HEK293T (cell line): ENCODE data around the gene ANKMY1.

ENCODE experiments used
- BHLHE40 ChIP-seq: fragments of 450-650 bp; IDR thresholded peaks from 2 replicates; pipeline ENCODE4 v1.6.1; 2016; ENCODE audit warnings: mild to moderate bottlenecking, moderate library complexity, borderline replicate concordance
- ELF4 ChIP-seq: fragments of 450-650 bp; IDR thresholded peaks from 2 replicates; pipeline ENCODE4 v1.6.1; 2017; ENCODE audit warnings: antibody characterized with exemption
- FOXK2 ChIP-seq: fragments of 450-650 bp; IDR thresholded peaks from 2 replicates; pipeline ENCODE4 v1.6.1; 2016; ENCODE audit warnings: mild to moderate bottlenecking
- FOXM1 ChIP-seq: fragments of 450-650 bp; IDR thresholded peaks from 2 replicates; pipeline ENCODE4 v1.6.1; 2017; ENCODE audit warnings: mild to moderate bottlenecking, borderline replicate concordance
- HDGF ChIP-seq: fragments of 450-650 bp; IDR thresholded peaks from 2 replicates; pipeline ENCODE4 v1.6.1; 2017; ENCODE audit warnings: antibody characterized with exemption, borderline replicate concordance
- L3MBTL2 ChIP-seq: fragments of 450-650 bp; conservative IDR thresholded peaks from 2 replicates; pipeline ENCODE4 v1.6.1; 2016; ENCODE audit warnings: mild to moderate bottlenecking
- NFRKB ChIP-seq: fragments of 450-650 bp; IDR thresholded peaks from 2 replicates; pipeline ENCODE4 v1.6.1; 2016; ENCODE audit warnings: mild to moderate bottlenecking, moderate library complexity
- PKNOX1 ChIP-seq: fragments of 450-650 bp; IDR thresholded peaks from 2 replicates; pipeline ENCODE4 v1.6.1; 2016
- SP1 ChIP-seq: fragments of 450-650 bp; IDR thresholded peaks from 2 replicates; pipeline ENCODE4 v1.6.1; 2017
- SUZ12 ChIP-seq: fragments of 450-650 bp; IDR thresholded peaks from 2 replicates; pipeline ENCODE4 v1.6.1; 2016; ENCODE audit warnings: mild to moderate bottlenecking
- TARDBP ChIP-seq: fragments of 450-650 bp; IDR thresholded peaks from 2 replicates; pipeline ENCODE4 v1.6.1; 2016
- ZNF384 ChIP-seq: fragments of 450-650 bp; IDR thresholded peaks from 2 replicates; pipeline ENCODE4 v1.6.1; 2016

- no peak for TF ChIP-seq L3MBTL2
- no peak for TF ChIP-seq SP1
- TF ChIP-seq SUZ12: no peak
- no peak for TF ChIP-seq BHLHE40
- no peak for TF ChIP-seq FOXM1
- TF ChIP-seq FOXK2: no peak
- no peak for TF ChIP-seq ELF4
- no peak for TF ChIP-seq NFRKB
- TF ChIP-seq TARDBP: no peak
- no peak for TF ChIP-seq ZNF384
- TF ChIP-seq PKNOX1: no peak
- no peak for TF ChIP-seq HDGF
These were observed 40.6 kb upstream of the ANKMY1 start for GRCh38 chr2:240598311-240598911.
